Testis (tissue), 2 donors: Measurements from ENCODE around the gene TFEC.

Experiments used
- CTCF ChIP-seq, 3 experiments: fragments of 450-650 bp in 2 of 3; fragments of 200-600 bp in 1 of 3; sonication (generic) in 1 of 3; IDR thresholded peaks; one replicate each; pipeline ENCODE4 v1.5.1; 2016 to 2019; ENCODE audit warnings: antibody characterized with exemption in 3 of 3, mild to moderate bottlenecking in 2 of 3, moderate library complexity in 1 of 3
- POLR2A ChIP-seq: fragments of 450-650 bp; IDR thresholded peaks from one replicate; pipeline ENCODE4 v1.6.1; 2017; ENCODE audit warnings: antibody characterized with exemption, mild to moderate bottlenecking, moderate library complexity

- TF ChIP-seq CTCF (IDR thresholded peaks at IDR 0.05) (no peak), POLR2A (no peak)
These were observed 145.0 kb downstream of the TFEC start for GRCh38 chr7:115885550-115885949.
